ENCODE results near the gene TMEM127. TPM values are rescaled to one million over a fixed set of nuclear protein-coding genes. Genes with fewer than 3 reads are reported as not detected.
"Not testable (repeated sequence)": the region's sequence is repeated elsewhere in the genome, so short reads cannot be mapped to it uniquely, and the experiment has no call there.

The TMEM127 gene
- total RNA-seq, 2 donors from 2014 or later: 40.4 to 50.4 TPM

DNA sequence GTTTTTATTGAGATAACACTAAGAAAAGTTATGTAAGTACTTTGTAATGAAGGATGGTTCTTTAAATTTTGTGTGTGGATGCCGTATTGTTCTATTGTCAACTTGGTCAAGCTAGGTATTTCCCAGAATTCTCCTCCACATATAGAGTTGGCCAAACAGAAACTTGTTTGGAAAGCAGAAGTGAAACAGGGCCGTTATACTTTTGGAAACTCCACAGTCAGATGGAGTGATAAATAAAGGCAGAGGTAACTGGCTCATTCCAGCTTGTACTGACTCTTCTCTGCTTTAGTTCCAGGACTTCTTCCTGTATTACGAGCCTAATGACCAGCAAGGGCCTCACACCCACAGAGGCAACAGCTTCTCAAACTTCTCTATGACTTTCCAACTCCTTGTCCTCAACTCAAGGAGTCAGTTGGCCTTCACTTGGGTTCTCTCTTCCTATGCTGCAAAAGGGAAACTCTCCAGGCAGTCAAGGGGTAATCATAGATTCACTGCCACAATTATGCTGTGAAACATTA, 40.7 kb downstream of the TMEM127 start:
- WGBS: 61% methylated on average over 3 of the region's 3 CpGs
- DNase-seq (ENCODE audit: low spot score): no peak
- Histone ChIP-seq H3K27ac (no peak overlapping the region), H3K36me3 (no peaks in the 10 kb centered on the region), H3K27me3 (replicated peaks; ENCODE audit: insufficient read depth) (no peaks in the 10 kb centered on the region), H3K9me3 (no peaks in the 10 kb centered on the region), H3K4me1 (replicated peaks) (no peaks in the 10 kb centered on the region), H3K4me3 (no peak overlapping the region)
- intact Hi-C loops (cut with DNase I): no loop called here
- no peak for TF ChIP-seq POLR2AphosphoS5 (IDR thresholded peaks at IDR 0.05)
- no peak for TF ChIP-seq POLR2A (IDR thresholded peaks at IDR 0.05)
- TF ChIP-seq CTCF (IDR thresholded peaks at IDR 0.05): no peak

DNA sequence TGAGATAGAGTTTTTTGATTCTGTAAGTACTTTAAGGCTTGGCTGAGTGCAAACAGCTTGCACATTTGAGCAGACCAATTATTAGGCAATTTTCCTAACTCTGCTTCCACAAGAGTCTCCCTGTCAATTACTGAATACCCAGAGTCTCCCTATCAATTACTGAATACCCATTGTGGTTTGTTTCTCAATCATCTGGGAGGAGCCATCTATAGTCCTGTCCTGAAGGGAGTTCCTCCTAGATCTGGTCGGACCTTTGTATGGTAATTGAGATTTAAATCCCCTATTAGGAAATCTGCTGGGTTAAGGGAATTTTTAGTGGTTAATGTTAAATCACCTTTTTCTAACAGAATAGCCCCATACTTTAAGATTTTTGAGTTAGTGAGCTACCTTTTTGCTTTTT, 44.7 kb downstream of the TMEM127 start:
- H3K4me3 ChIP-seq: not testable (repeated sequence)

DNA sequence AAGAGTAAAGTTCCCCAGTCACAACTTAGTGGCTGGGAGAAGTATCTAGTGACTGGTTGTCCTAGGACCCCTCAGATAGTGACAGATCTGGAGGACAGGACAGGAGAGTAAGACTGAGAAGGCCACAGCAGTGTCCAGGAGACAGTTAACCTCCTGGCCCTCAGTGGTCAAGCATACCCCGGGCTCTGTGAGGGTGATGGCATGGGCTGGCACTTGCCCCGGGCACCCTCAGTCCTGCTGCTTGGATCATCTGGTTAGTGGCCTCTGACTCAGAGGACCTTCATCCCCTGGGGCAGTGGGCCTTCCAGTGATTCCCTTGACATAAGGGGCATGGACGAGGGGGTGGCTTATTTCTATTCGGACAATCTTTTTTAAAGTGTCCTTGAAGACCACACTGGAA, 45.8 kb downstream of the TMEM127 start:
- H3K36me3 ChIP-seq; H3K9me3 ChIP-seq; intact Hi-C loops (cut with DNase I); H3K4me1 ChIP-seq (replicated peaks); H3K4me3 ChIP-seq; H3K27me3 ChIP-seq (replicated peaks; ENCODE audit: insufficient read depth); H3K27ac ChIP-seq; DNase-seq (ENCODE audit: low spot score): not testable (repeated sequence)
- WGBS: 93% methylated on average over 4 of the region's 4 CpGs

More for the DNA sequence above, 44.7 kb downstream of the TMEM127 start:
- 79% methylated on average over 1 of the region's 1 CpG for WGBS
- intact Hi-C loops (cut with DNase I); DNase-seq (ENCODE audit: low spot score); H3K36me3 ChIP-seq; H3K4me1 ChIP-seq (replicated peaks); H3K9me3 ChIP-seq; H3K27me3 ChIP-seq (replicated peaks; ENCODE audit: insufficient read depth); H3K27ac ChIP-seq: not testable (repeated sequence)

- no peak for DNase-seq (ENCODE audit: low spot score)
- no peaks in the 10 kb centered on the region for H3K4me1 ChIP-seq (replicated peaks)
- H3K27me3 ChIP-seq (replicated peaks; ENCODE audit: insufficient read depth): no peaks in the 10 kb centered on the region
- TF ChIP-seq POLR2AphosphoS5 (IDR thresholded peaks at IDR 0.05) (no peak), CTCF (IDR thresholded peaks at IDR 0.05) (no peak), POLR2A (IDR thresholded peaks at IDR 0.05) (no peak)
- H3K27ac ChIP-seq: no peak overlapping the region
- 86% methylated on average over 13 of the region's 13 CpGs for WGBS
- H3K4me3 ChIP-seq: no peak overlapping the region
- H3K9me3 ChIP-seq: no peaks in the 10 kb centered on the region
- H3K36me3 ChIP-seq: no peaks in the 10 kb centered on the region
- intact Hi-C loops (cut with DNase I): no loop called here
These were observed 47.2 kb downstream of the TMEM127 start for GRCh38 chr2:96218508-96219131.

- 94% methylated on average over 4 of the region's 4 CpGs for WGBS
These were observed 51.2 kb downstream of the TMEM127 start for GRCh38 chr2:96214554-96214953.

More at GRCh38 chr2:96214554-96214953, 51.2 kb downstream of the TMEM127 start:
- intact Hi-C loops (cut with DNase I): no loop called here
- DNase-seq (ENCODE audit: low spot score): no peak
- Histone ChIP-seq H3K4me1 (replicated peaks) (no peaks in the 10 kb centered on the region), H3K9me3 (no peaks in the 10 kb centered on the region), H3K36me3 (no peaks in the 10 kb centered on the region), H3K4me3 (no peak overlapping the region), H3K27ac (no peak overlapping the region), H3K27me3 (replicated peaks; ENCODE audit: insufficient read depth) (no peaks in the 10 kb centered on the region)
- TF ChIP-seq POLR2A (IDR thresholded peaks at IDR 0.05): no peak
- no peak for TF ChIP-seq CTCF (IDR thresholded peaks at IDR 0.05)
